ENCODE results near the gene UGT1A10. TPM values are rescaled to one million over a fixed set of nuclear protein-coding genes. Genes with fewer than 3 reads are reported as not detected.

The UGT1A10 gene
- total and polyA plus RNA-seq, 5 donors: not detected

- 86% methylated on average over 8 of the region's 8 CpGs for WGBS
- no peak for DNase-seq
These were observed 175.5 kb downstream of the UGT1A10 start for GRCh38 chr2:233811732-233812131.

GRCh38 chr2:233813236-233814055 lies 177.2 kb downstream of the UGT1A10 start:
- ATAC-seq: no peak
- no peaks in the 10 kb centered on the region for H3K9me3 ChIP-seq (ENCODE audit: control insufficient read depth, low read length)
- no peak overlapping the region for H3K4me3 ChIP-seq (ENCODE audit: low read length)
- no peak overlapping the region for H3K27ac ChIP-seq (ENCODE audit: low read length)
- no peaks in the 10 kb centered on the region for H3K27me3 ChIP-seq (ENCODE audit: control insufficient read depth, insufficient read depth)
- DNase-seq: no peak
- no peaks in the 10 kb centered on the region for H3K4me1 ChIP-seq (ENCODE audit: control insufficient read depth, insufficient read depth, low read length)
- 63% methylated on average over 3 of the region's 3 CpGs for WGBS
- intact Hi-C loops (cut with DNase I): no loop called here

More at GRCh38 chr2:233811732-233812131, 175.5 kb downstream of the UGT1A10 start:
- Histone ChIP-seq H3K4me1 (ENCODE audit: control insufficient read depth, insufficient read depth, low read length) (no peaks in the 10 kb centered on the region), H3K9me3 (ENCODE audit: control insufficient read depth, low read length) (no peaks in the 10 kb centered on the region), H3K27ac (ENCODE audit: low read length) (no peak overlapping the region), H3K4me3 (ENCODE audit: low read length) (no peak overlapping the region), H3K27me3 (ENCODE audit: control insufficient read depth, insufficient read depth) (no peaks in the 10 kb centered on the region)
- intact Hi-C loops (cut with DNase I): no loop called here
- ATAC-seq: no peak

GRCh38 chr2:233814056-233814835 lies 178.0 kb downstream of the UGT1A10 start:
- DNase-seq: peak in 1 of 3 donors; percentile 3
- H3K4me3 ChIP-seq (ENCODE audit: low read length): no peak overlapping the region

GRCh38 chr2:233815861-233816260 lies 179.6 kb downstream of the UGT1A10 start:
- H3K27ac ChIP-seq (ENCODE audit: low read length): no peak overlapping the region
- no peaks in the 10 kb centered on the region for H3K9me3 ChIP-seq (ENCODE audit: control insufficient read depth, low read length)
- no peaks in the 10 kb centered on the region for H3K27me3 ChIP-seq (ENCODE audit: control insufficient read depth, insufficient read depth)
- no peak for ATAC-seq
- H3K4me3 ChIP-seq (ENCODE audit: low read length): no peak overlapping the region
- no peak for DNase-seq
- WGBS: 82% methylated on average over 6 of the region's 6 CpGs
- intact Hi-C loops (cut with DNase I): no loop called here
- H3K4me1 ChIP-seq (ENCODE audit: control insufficient read depth, insufficient read depth, low read length): no peaks in the 10 kb centered on the region

More at GRCh38 chr2:233814056-233814835, 178.0 kb downstream of the UGT1A10 start:
- intact Hi-C loops (cut with DNase I): no loop called here
- Histone ChIP-seq H3K9me3 (ENCODE audit: control insufficient read depth, low read length) (no peaks in the 10 kb centered on the region), H3K4me1 (ENCODE audit: control insufficient read depth, insufficient read depth, low read length) (no peaks in the 10 kb centered on the region), H3K27me3 (ENCODE audit: control insufficient read depth, insufficient read depth) (no peaks in the 10 kb centered on the region), H3K27ac (ENCODE audit: low read length) (no peak overlapping the region)
- no peak for ATAC-seq
- 63% methylated on average over 2 of the region's 2 CpGs for WGBS

- Histone ChIP-seq H3K9me3 (ENCODE audit: control insufficient read depth, low read length) (no peaks in the 10 kb centered on the region), H3K4me1 (ENCODE audit: control insufficient read depth, insufficient read depth, low read length) (no peaks in the 10 kb centered on the region), H3K27me3 (ENCODE audit: control insufficient read depth, insufficient read depth) (no peaks in the 10 kb centered on the region), H3K27ac (ENCODE audit: low read length) (no peak overlapping the region), H3K4me3 (ENCODE audit: low read length) (no peak overlapping the region)
- ATAC-seq (no peak), DNase-seq (peak in 1 of 3 donors; percentile 3)
- intact Hi-C loops (cut with DNase I): no loop called here
- WGBS: 52% methylated on average over 2 of the region's 2 CpGs
These were observed 180.1 kb downstream of the UGT1A10 start for GRCh38 chr2:233816334-233816733.

- 66% methylated on average over 4 of the region's 4 CpGs for WGBS
- Histone ChIP-seq H3K27me3 (ENCODE audit: control insufficient read depth, insufficient read depth) (no peaks in the 10 kb centered on the region), H3K4me3 (ENCODE audit: low read length) (no peak overlapping the region), H3K27ac (ENCODE audit: low read length) (no peak overlapping the region), H3K4me1 (ENCODE audit: control insufficient read depth, insufficient read depth, low read length) (no peaks in the 10 kb centered on the region), H3K9me3 (ENCODE audit: control insufficient read depth, low read length) (no peaks in the 10 kb centered on the region)
- peak in 1 of 3 donors; percentile 43 for DNase-seq
- no peak for ATAC-seq
- intact Hi-C loops (cut with DNase I): no loop called here
These were observed 180.5 kb downstream of the UGT1A10 start for GRCh38 chr2:233816771-233817170.

- intact Hi-C loops (cut with DNase I): no loop called here
- Histone ChIP-seq H3K4me1 (ENCODE audit: control insufficient read depth, insufficient read depth, low read length) (no peaks in the 10 kb centered on the region), H3K27me3 (ENCODE audit: control insufficient read depth, insufficient read depth) (no peaks in the 10 kb centered on the region), H3K9me3 (ENCODE audit: control insufficient read depth, low read length) (no peaks in the 10 kb centered on the region), H3K27ac (ENCODE audit: low read length) (no peak overlapping the region), H3K4me3 (ENCODE audit: low read length) (no peak overlapping the region)
- peak in 1 of 3 donors; percentile 16 for DNase-seq
- WGBS: 75% methylated on average over 3 of the region's 3 CpGs
- ATAC-seq: no peak
These were observed 181.2 kb downstream of the UGT1A10 start for GRCh38 chr2:233817361-233817911.

- no peak overlapping the region for H3K4me3 ChIP-seq (ENCODE audit: low read length)
- no peak overlapping the region for H3K27ac ChIP-seq (ENCODE audit: low read length)
- no peaks in the 10 kb centered on the region for H3K27me3 ChIP-seq (ENCODE audit: control insufficient read depth, insufficient read depth)
- H3K9me3 ChIP-seq (ENCODE audit: control insufficient read depth, low read length): no peaks in the 10 kb centered on the region
- intact Hi-C loops (cut with DNase I): no loop called here
- no peaks in the 10 kb centered on the region for H3K4me1 ChIP-seq (ENCODE audit: control insufficient read depth, insufficient read depth, low read length)
- ATAC-seq (no peak), DNase-seq (no peak)
- WGBS: 86% methylated on average over 11 of the region's 11 CpGs
These were observed 181.9 kb downstream of the UGT1A10 start for GRCh38 chr2:233817995-233818638.

- intact Hi-C loops (cut with DNase I): no loop called here
- ATAC-seq (no peak), DNase-seq (no peak)
- Histone ChIP-seq H3K4me3 (ENCODE audit: low read length) (no peak overlapping the region), H3K4me1 (ENCODE audit: control insufficient read depth, insufficient read depth, low read length) (no peaks in the 10 kb centered on the region), H3K9me3 (ENCODE audit: control insufficient read depth, low read length) (no peaks in the 10 kb centered on the region), H3K27ac (ENCODE audit: low read length) (no peak overlapping the region), H3K27me3 (ENCODE audit: control insufficient read depth, insufficient read depth) (no peaks in the 10 kb centered on the region)
- 77% methylated on average over 17 of the region's 17 CpGs for WGBS
These were observed 182.7 kb downstream of the UGT1A10 start for GRCh38 chr2:233818639-233819621.
